IMR-90 (cell line): ENCODE measurements around the gene PRODH2. TPM values are rescaled to one million over a fixed set of nuclear protein-coding genes. Genes with fewer than 3 reads are reported as not detected.

Source experiments
- ATAC-seq: fragments of 200-7000 bp; cut with Tn5 transposase; 2 replicates; pipeline ENCODE4 v1.9.1; 2020; ENCODE audit warnings: low read depth, mild to moderate bottlenecking, moderate library complexity
- BruUV-seq: library from RNA; stranded (reverse); fragments of 400-500 nt; replicated peaks from 2 replicates; lab custom pipeline; 2021; lab: Mats Ljungman, UMichigan
- CTCF ChIA-PET: fragments of 300-600 bp; formaldehyde crosslinking; extraction: SDS; loops from one replicate; lab custom pipeline; 2021; ENCODE audit warnings: antibody characterized with exemption; lab: Yijun Ruan, JAX
- POLR2A ChIA-PET: fragments of 300-600 bp; sonication (Branson Sonifier 250); formaldehyde crosslinking; loops from one replicate; lab custom pipeline; 2022; ENCODE audit warnings: antibody characterized with exemption; ENCODE audit not compliant: unreplicated experiment; lab: Charles Lee
- DNase-seq: peaks from one replicate; pipeline ENCODE4 v3.0.0; 2013
- H2AFZ ChIP-seq: replicated peaks from 2 replicates; pipeline ENCODE3; 2013; ENCODE audit warnings: low read length, mild to moderate bottlenecking; ENCODE audit not compliant: poor library complexity
- H2AK5ac ChIP-seq: 2 replicates; pipeline ENCODE4 v1.6.1; 2013; ENCODE audit warnings: low read depth, low read length, inconsistent platforms
- H2AK9ac ChIP-seq: replicated peaks from 2 replicates; pipeline ENCODE3; 2013; ENCODE audit warnings: mild to moderate bottlenecking, low read depth, low read length, moderate library complexity; ENCODE audit not compliant: poor library complexity
- H2BK120ac ChIP-seq: 2 replicates; pipeline ENCODE4 v1.6.1; 2013; ENCODE audit warnings: low read depth, low read length, inconsistent platforms
- H2BK15ac ChIP-seq: 3 replicates; pipeline ENCODE4 v1.6.1; 2013; ENCODE audit warnings: low read depth, low read length, inconsistent platforms
- H2BK20ac ChIP-seq: 2 replicates; pipeline ENCODE4 v1.6.1; 2013; ENCODE audit warnings: low read depth, mild to moderate bottlenecking, inconsistent platforms, low read length, moderate library complexity
- H2BK5ac ChIP-seq: 2 replicates; pipeline ENCODE4 v1.6.1; 2013; ENCODE audit warnings: mild to moderate bottlenecking, low read depth, low read length, inconsistent platforms; ENCODE audit not compliant: poor library complexity, severe bottlenecking
- H3K14ac ChIP-seq: replicated peaks from 2 replicates; pipeline ENCODE4 v1.6.1; 2013; ENCODE audit warnings: low read depth, low read length, inconsistent platforms
- H3K18ac ChIP-seq: 2 replicates; pipeline ENCODE4 v1.6.1; 2013; ENCODE audit warnings: low read depth, low read length, control low read depth
- H3K23ac ChIP-seq: 2 replicates; pipeline ENCODE4 v1.6.1; 2013; ENCODE audit warnings: low read depth, low read length, inconsistent platforms
- H3K27ac ChIP-seq: 2 replicates; pipeline ENCODE4 v1.5.1; 2013; ENCODE audit warnings: mild to moderate bottlenecking, control low read depth, low read length; ENCODE audit not compliant: insufficient read depth
- H3K27me3 ChIP-seq: 2 replicates; pipeline ENCODE4 v1.6.1; 2013; ENCODE audit warnings: low read length; ENCODE audit not compliant: control insufficient read depth, insufficient read depth
- H3K36me3 ChIP-seq: 2 replicates; pipeline ENCODE4 v1.6.1; 2013; ENCODE audit warnings: low read length, mixed read lengths; ENCODE audit not compliant: control insufficient read depth, insufficient read depth
- H3K4ac ChIP-seq: 2 replicates; pipeline ENCODE4 v1.6.1; 2013; ENCODE audit warnings: low read depth, low read length, inconsistent platforms
- H3K4me1 ChIP-seq: 2 replicates; pipeline ENCODE4 v1.6.1; 2013; ENCODE audit warnings: low read length, mixed read lengths; ENCODE audit not compliant: control insufficient read depth, insufficient read depth
- H3K4me2 ChIP-seq: 2 replicates; pipeline ENCODE4 v1.6.1; 2013; ENCODE audit warnings: low read depth, mild to moderate bottlenecking, control low read depth, low read length, moderate library complexity
- H3K4me3 ChIP-seq: 2 replicates; pipeline ENCODE4 v1.5.1; 2013; ENCODE audit warnings: low read depth, mild to moderate bottlenecking, control low read depth, low read length, moderate library complexity; ENCODE audit not compliant: insufficient read depth
- H3K56ac ChIP-seq: 2 replicates; pipeline ENCODE4 v1.6.1; 2013; ENCODE audit warnings: low read length, inconsistent platforms; ENCODE audit not compliant: insufficient read depth; ENCODE audit errors: extremely low read depth
- H3K79me1 ChIP-seq, 2 experiments: 2 replicates each; pipeline ENCODE4 v1.6.1; 2013; ENCODE audit warnings: low read length in 2 of 2, inconsistent platforms in 1 of 2, low read depth in 1 of 2
- H3K9ac ChIP-seq: 2 replicates; pipeline ENCODE4 v1.6.1; 2013; ENCODE audit warnings: low read depth, low read length, control low read depth
- H3K9me1 ChIP-seq: 2 replicates; pipeline ENCODE4 v1.6.1; 2013; ENCODE audit warnings: low read length, inconsistent platforms; ENCODE audit not compliant: insufficient read depth
- H3K9me3 ChIP-seq: 2 replicates; pipeline ENCODE4 v1.6.1; 2013; ENCODE audit warnings: low read length; ENCODE audit not compliant: control insufficient read depth, insufficient read depth
- H4K20me1 ChIP-seq: 2 replicates; pipeline ENCODE4 v1.6.1; 2013; ENCODE audit warnings: low read length, inconsistent platforms; ENCODE audit not compliant: insufficient read depth
- H4K5ac ChIP-seq: 2 replicates; pipeline ENCODE4 v1.6.1; 2013; ENCODE audit warnings: mild to moderate bottlenecking, low read depth, low read length, control low read depth
- H4K8ac ChIP-seq, 2 experiments: 2 replicates each; pipeline ENCODE4 v1.6.1; 2013; ENCODE audit warnings: low read depth in 2 of 2, low read length in 2 of 2, control low read depth in 1 of 2, inconsistent platforms in 1 of 2
- H4K91ac ChIP-seq: 2 replicates; pipeline ENCODE4 v1.6.1; 2013; ENCODE audit warnings: low read depth, low read length, inconsistent platforms; ENCODE audit not compliant: insufficient read depth
- CHD1 ChIP-seq: IDR thresholded peaks from 2 replicates; pipeline ENCODE4 v1.6.1; 2012; ENCODE audit warnings: low read depth, low read length, improper control_type of control experiment
- MAZ ChIP-seq: IDR thresholded peaks from 2 replicates; pipeline ENCODE4 v1.6.1; 2012; ENCODE audit warnings: low read depth, mild to moderate bottlenecking, low read length, improper control_type of control experiment, moderate library complexity, borderline replicate concordance
- RFX5 ChIP-seq: IDR thresholded peaks from 2 replicates; pipeline ENCODE4 v1.8.0; 2012; ENCODE audit warnings: low read depth, mild to moderate bottlenecking, low read length, moderate library complexity
- SMC3 ChIP-seq: fragments of 150-350 bp; IDR thresholded peaks from 2 replicates; pipeline ENCODE4 v1.6.1; 2016; ENCODE audit warnings: low read depth, mild to moderate bottlenecking, antibody characterized with exemption, low read length, moderate library complexity
- WGBS, 2 experiments: methylation state at CpG; one replicate each; pipeline versions ENCODE4 v1.1.5 to v1.1.7; 2013; ENCODE audit warnings: missing lambda C conversion rate in 2 of 2; ENCODE audit not compliant: insufficient read length in 1 of 2; ENCODE audit errors: extremely low coverage in 2 of 2; 5-methylcytosine and 5-hydroxymethylcytosine counted together
- dilution Hi-C: fragments of 300-500 bp; cut with HindIII; formaldehyde crosslinking; loops from one replicate; pipeline ENCODE4 v1.14.3; 2018; ENCODE audit warnings: low sequenced_read_pairs; ENCODE audit not compliant: unreplicated experiment
- in situ Hi-C: fragments of 300-500 bp; cut with MboI; formaldehyde crosslinking; loops from 3 replicates; pipeline ENCODE4 v1.14.3; 2019; ENCODE audit warnings: low sequenced_read_pairs, inconsistent platforms, mixed read lengths
- intact Hi-C: fragments of 100-400 bp; cut with micrococcal nuclease; formaldehyde crosslinking; loops from 2 replicates; pipeline ENCODE4 v1.10.0; 2022
- polyA plus RNA-seq, 3 experiments: library from polyadenylated mRNA; depleted of rRNA; stranded (reverse); fragments of >200 nt; gene quantifications; 2 replicates each; pipeline ENCODE4 v1.2.3, GENCODE V29; 2012; ENCODE audit warnings: low replicate concordance in 1 of 3
- total RNA-seq: library from RNA; depleted of rRNA; stranded (reverse); fragments of >200 nt; gene quantifications from 2 replicates; pipeline ENCODE4 v1.2.3, GENCODE V29; 2012

PRODH2 gene
- total and polyA plus RNA-seq, 2 of the 4 experiments (the other 2 are of a cell fraction), result not detected

DNA sequence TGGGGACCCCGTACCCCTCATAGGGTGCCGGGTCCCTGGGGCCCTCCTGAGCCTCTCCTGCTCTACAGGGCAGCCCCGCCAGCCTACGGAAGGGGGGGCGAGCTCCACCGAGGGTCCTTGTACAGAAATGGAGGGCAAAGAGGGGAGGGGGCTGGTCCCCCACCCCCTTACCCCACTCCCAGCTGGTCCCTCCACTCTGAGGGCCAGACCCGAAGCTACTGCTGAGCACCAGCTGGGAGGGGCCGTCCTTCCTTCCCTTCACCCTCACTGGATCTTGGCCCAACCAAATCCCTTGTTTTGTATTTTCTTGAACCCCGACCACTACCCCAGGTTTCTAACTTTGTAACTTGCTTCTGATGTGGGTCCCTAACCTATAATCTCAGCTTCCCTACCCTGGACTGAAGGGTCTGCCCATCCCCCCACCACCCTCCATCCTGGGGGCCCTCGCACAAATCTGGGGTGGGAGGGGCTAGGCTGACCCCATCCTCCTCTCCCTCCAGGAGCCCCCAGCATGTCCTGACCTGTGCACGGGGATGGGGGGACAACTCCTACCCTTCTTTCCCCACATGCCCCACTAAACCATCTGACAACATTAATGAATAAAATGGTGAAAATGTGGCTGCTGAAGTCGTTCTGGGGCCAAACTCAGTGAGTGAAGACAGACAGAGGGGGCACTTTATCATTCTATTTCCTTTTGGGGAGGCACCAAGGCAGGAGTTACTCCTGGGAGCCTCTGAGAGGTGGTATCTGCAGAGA lies 24.3 kb downstream of the PRODH2 start:
- in situ Hi-C loops (no loop called here), dilution Hi-C loops (no loop called here), intact Hi-C loops (no loop called here)
- H4K8ac ChIP-seq, result no peak overlapping the region
- no peak overlapping the region for H4K5ac ChIP-seq
- H3K27me3 ChIP-seq, result no peaks in the 10 kb centered on the region
- ChIA-PET CTCF (no interaction called here), POLR2A (no interaction called here)
- 87% methylated on average over 3 of the region's 12 CpGs; no CpG with 5 or more reads in 1 of the 2 experiments for WGBS, 2 experiments
- no peak overlapping the region for H2AFZ ChIP-seq
- H3K36me3 ChIP-seq, result no peaks in the 10 kb centered on the region; the same call in 1 of the 2 replicates
- H3K4me2 ChIP-seq, result no peak overlapping the region
- no peak overlapping the region for H2BK15ac ChIP-seq
- H4K91ac ChIP-seq, result no peak overlapping the region
- H3K79me1 ChIP-seq, result no peaks in the 10 kb centered on the region
- H2BK20ac ChIP-seq, result no peak overlapping the region
- H3K9me3 ChIP-seq, result no peaks in the 10 kb centered on the region
- no peak overlapping the region for H3K56ac ChIP-seq
- TF ChIP-seq CHD1 (no peak), RFX5 (no peak), SMC3 (no peak), MAZ (no peak)
- no peaks in the 10 kb centered on the region for H3K4me1 ChIP-seq
- no peak overlapping the region for H2AK9ac ChIP-seq
- no TSS peak for BruUV-seq
- no peak overlapping the region for H3K4ac ChIP-seq
- no peak overlapping the region for H3K4me3 ChIP-seq
- no peak overlapping the region for H2BK120ac ChIP-seq
- ATAC-seq (no peak), DNase-seq (no peak)
- no peak overlapping the region for H3K23ac ChIP-seq
- H3K9me1 ChIP-seq, result no peaks in the 10 kb centered on the region
- H2BK5ac ChIP-seq, result no peak overlapping the region
- no peak overlapping the region for H3K27ac ChIP-seq
- H3K9ac ChIP-seq, result no peak overlapping the region
- no peak overlapping the region for H3K18ac ChIP-seq
- H3K14ac ChIP-seq, result no peak overlapping the region
- no peaks in the 10 kb centered on the region for H4K20me1 ChIP-seq
- H2AK5ac ChIP-seq, result no peak overlapping the region
